ENCODE data around the gene TTLL8.

TTLL8 gene

DNA sequence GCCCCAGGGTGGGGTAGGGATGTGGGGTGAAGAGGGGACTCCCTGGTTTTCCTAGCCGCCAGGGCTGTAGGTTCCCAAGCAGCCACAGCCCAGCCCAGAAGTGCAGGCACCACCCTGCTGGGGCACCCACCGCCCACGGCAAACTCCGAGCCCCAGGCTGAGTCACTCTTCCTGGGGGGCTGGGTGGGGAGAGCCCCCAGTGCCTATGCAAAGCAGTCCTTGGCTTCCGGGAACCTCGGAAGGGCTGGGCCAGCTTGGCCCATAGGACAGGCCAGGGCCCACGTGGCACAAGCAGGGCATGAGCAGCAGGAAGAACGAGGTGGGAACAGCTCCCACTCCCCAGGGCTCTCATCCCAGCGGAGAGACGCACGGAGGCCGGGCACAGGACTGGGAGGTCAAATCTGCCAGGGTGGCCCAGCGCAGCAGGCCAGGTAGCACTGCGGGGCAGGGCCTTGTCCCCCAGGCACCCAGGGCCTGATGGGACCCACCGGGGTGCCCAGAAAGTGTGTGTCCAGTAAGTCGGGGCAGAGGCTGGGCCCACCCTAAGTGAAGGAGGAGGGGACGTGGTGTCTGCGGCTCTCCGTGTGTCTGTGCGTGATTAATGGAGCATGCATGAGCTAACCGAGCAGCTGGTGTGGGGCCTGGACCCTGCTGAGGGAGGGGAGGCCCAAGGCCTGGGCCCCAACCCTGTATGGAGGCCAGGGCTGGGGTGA lies 41.0 kb downstream of the TTLL8 start:
- DNase-seq (ENCODE audit: low read depth): no peak

DNA sequence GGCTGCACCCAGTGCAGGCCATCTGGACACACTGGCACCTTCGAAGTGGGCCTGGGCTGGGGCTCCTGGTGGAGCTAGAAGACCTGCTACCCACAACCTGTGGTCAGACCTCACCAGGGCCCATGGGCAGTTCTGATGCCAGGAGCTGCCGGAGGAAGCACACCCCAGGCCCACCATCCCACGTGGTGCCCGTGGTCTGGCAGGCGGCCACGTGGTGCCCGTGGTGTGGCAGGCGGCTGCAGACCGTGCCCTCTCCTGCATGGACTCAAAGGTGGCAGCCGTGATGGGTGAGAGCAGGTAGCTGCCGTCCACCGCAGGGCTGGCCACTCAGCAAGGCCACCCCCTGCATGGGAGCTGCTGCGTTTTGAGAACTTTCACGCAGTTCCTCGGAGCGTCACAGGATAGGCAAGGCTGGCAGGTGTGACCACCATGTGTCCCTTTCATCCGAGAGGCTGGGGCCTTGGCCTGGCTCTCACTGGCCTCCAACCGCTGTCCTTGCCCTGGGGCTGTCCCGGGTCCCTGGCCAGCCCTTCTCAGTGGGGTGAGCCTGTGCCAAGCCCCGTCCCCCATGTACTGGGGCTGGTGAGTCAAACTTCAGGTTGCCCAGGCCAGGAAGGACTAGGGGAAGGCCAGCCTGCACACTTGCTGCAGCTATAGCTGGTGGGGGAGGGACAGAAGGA lies 41.6 kb downstream of the TTLL8 start:
- no peak for DNase-seq (ENCODE audit: low read depth)

DNA sequence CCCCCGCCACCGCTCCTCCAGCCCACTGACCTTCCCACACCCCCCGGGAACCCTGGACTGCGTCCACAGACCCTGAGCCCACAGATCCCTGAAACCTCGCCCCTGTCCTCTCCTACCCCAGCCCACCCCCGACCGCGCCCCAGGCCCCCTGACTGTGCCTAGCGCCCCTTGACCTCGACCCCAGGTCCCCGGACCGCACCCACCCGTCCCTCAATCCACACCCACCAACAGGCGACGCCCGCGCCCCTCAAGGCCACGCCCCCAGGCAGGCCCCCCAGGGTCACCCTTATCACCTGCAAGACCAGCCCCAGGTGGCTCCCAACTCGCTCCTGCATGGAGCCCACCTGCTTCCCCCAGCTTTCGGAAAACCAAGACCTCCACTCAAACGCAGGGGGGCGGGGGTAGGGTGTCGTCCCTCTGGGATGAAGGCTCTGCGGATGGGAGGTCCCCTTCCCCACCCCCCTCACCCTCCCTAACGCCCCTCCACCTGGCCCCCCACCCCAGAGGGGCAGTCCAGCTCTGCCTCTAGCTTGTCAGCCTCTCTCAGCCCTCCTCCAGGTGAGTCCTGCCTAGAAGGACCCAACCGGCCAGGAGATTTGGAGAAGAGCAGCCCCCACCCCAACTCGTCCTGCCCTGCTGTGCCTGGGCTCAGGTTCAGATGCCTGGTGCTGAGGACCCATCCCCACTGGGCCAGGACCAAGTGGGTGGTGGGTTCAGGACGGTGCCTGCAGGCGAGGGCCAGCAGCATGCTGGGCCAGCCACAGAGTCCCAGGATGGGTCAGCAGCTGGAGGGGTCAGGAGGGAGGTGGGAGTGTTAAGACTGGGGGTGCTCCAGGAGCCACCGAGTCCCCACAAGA lies 42.4 kb downstream of the TTLL8 start:
- DNase-seq (ENCODE audit: low read depth): no peak

DNA sequence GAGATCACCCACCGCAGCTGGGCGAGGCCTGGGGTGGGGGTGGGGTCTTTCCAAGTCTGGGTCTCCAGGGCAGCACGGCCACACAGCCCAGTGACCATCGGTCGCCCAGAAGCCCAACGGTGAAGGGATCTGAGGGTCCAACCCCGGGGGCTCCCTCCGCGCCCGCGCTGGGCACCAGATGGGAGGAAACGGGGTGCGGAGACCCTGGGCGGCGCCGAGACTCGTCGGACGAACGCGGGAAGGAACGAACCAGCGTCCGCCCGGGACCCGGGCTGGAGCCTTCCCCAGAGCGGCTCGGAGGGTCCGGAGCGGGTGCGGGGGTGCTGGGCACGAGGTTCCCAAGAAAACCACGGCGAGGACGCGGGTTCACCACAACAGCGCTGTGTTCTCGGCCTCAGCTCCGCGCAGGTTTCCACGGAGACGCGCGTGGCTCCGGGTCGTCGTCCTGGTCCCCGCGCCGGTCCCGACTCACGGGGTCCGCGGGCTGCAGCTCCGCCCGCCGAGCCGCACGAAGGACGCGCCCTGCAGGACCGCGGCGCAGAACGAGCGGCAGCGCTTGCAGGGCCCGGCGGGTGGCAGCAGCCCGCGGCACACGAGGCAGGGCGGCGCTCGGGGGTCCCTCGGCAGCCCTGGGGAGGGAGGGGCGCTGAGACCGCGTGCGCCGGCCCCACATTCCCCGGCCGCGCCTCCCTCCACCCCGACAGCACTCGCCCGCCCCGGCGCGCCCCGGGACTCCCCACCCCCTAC lies 43.3 kb downstream of the TTLL8 start:
- no peak for DNase-seq (ENCODE audit: low read depth)

DNA sequence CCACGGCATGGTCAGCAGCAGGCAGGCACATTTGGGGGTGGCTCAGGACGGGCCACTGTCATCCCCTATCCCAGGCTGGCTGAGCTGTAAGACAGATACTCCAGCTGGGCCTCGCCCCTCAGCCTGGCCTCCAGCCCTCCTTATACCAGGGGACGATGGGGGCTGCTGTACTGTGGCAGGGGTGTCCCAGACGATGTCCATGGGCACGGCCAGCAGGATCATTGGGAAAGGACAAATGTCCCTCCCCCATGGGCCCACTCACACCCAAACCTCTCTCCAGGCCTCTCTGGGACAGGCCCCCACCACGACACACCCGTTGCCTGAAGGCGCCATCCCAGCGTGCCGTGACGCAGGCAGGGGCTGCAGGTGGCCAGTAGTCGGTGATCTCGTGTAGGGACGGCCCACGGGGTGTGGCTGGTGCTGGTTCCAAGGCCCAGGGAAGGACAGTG lies 44.0 kb downstream of the TTLL8 start:
- DNase-seq (ENCODE audit: low read depth): no peak

DNA sequence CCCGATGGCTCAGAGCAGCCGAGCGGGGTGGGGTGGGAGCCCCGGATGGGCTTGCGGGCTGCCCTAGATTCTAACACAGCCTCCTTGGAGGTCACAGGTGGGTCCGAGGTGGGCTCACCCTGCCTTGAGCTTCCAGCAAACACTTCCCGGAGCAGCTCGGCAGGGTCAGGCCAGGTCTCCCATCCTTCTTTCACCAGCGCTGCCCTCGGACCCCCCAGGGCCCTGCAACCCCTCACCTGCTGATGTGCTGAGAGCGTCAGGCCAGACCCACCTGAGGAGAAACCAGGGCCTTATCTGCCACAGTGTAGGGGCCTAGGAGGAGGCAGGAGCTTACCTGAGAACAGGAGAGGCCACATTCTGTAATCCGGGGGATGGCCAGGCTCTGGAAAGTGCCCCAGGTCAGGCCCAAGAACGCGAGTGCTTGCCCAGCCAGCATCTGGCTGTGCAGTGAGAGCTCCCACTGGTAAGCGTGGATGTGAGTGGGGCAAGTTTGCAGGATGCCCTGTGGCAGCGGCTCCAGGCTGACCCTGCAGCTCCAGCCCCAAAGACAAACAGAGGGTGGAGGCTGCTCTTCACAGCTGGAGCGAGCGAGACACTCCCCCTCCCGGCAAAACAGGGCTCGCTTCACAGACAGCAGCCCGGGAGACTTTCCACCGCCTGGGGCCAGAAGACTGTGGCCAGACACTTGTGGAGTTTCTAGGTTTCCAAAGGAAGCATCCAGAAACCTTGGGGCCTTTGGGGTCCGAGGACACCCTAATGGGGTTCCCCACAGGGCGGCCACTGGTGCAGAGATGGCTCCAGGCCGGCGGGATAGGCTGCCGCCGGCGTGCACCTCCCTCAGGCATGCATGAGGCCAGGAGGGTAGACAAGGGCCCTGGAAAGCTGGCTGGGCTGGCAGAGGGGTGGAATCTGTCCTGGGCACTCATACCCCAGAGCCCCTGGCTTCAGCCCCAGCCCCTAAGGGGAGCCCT lies 45.6 kb downstream of the TTLL8 start, which contains the start of gene IL17REL:
Gene IL17REL, minus strand, starts transcription at position 555 of the 971 bp plus-strand sequence. Its CDS starts 119 bp downstream, at position 436.
- DNase-seq (ENCODE audit: low read depth): no peak

DNA sequence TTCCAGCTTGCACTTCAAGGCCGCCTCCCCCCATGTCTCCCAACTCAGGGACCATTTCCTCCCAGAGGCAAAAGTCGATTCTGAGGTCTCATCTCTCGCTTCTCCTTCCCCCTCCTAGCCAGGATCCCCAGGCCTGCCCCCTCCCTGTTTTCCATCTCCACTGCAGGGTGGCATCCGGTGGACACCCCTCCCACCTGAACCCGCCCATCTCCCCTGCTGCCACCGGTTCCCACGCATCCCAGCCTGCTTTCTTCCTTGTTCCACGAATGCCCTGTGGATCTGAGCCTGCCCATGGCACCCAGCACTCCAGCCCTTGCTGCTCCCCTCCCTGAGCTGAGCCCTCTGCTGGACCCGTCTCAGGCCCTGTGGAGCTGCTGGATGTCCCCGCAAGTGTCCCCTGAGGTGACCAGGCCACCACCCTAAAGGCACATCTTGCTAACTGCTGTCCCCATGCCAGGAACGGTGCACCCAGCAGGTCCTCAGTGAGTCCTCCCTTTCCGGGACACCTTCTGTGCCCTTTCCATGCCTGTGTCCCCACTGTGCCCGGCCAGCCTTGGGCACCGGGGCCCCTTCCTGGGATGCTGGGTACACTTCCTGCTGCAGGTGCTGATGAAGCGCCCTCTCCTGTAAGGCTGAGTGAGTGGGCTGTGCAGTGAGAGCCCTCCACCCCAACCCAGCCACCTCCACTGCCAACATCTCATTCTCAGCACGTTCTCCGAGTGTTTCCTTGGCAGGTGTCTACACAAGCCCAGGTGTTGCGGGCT lies 46.5 kb downstream of the TTLL8 start:
- DNase-seq (ENCODE audit: low read depth): no peak

DNA sequence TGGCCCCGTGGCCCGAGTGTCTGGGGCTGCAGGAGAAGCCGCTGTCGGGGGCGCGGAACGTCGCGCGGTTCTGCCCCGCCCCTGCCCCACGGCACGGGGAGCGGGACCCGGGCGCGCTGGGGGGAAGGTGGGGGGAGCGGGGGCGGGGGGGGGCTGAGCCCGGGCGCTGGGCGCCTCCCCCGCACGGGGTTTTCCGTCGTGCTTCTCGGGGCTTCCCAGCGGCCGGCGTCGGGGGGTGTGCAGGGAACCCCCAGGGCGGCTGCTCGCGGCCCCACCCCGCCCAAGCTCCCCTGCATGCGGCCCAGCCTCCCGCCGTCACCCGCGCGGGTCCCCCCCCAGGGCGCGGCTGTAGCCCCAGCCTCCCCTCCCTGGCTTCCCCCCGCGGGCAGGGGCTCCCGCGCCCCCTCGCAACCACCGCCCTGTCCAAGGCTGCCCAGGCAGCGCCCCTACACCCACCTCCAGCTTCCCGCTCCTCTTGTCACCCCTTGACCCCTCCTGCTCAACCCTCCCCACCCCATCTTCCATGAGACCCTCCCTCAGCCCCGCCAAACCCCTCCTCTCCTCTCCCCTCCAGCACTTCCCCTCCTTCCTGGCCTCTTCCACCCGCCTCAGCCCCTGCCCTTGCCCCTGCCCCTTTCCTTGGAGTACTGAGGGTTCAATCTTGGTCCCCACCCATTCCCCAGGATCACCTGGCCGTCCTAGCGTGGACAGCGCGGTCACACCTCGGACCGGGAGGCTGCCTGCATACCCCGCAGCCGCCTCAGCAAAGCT lies 47.2 kb downstream of the TTLL8 start:
- DNase-seq (ENCODE audit: low read depth): peak; percentile 19

DNA sequence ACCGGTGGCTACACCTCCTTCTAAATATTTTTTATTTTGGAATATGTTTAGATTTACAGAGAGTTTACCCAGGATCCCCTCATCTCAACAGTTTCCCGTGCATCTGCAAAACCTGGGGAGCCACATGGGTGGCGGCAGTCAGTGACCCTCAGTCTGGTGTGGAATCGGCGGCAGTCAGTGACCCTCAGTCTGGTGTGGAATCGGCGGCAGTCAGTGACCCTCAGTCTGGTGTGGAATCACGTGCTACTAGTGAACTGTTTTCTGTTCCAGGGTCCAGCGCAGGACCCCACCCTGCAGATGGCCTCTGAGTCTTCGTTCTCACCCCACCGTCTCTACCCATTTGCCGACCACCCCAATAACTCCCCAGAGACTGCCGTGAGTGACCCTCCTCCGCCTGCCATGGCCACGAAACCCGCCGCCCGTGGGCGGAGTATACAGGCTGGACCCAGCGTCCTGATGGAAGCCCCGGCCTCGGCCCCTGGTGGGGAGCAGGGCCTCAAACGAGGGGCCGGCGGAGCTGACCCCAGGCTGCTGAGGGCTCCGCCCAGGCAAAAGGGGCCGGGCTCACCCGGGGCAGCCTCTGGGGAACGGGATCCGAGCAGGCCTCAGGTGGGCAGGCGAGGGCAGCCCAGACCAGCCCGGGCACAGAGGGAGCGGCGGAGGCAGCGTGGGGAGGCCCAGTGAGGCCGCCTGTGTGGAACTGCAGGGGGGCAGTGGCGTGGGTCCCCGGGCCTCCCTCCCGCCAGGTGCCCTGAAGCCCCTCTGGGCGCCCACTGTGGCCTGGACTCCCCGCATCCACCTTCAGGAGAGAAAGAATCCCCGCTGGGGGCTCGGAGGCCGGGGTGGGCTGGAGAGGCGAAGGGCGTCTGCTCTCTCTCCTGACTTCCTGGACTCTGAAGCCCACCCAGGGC lies 48.1 kb downstream of the TTLL8 start:
- no peak for DNase-seq (ENCODE audit: low read depth)

DNA sequence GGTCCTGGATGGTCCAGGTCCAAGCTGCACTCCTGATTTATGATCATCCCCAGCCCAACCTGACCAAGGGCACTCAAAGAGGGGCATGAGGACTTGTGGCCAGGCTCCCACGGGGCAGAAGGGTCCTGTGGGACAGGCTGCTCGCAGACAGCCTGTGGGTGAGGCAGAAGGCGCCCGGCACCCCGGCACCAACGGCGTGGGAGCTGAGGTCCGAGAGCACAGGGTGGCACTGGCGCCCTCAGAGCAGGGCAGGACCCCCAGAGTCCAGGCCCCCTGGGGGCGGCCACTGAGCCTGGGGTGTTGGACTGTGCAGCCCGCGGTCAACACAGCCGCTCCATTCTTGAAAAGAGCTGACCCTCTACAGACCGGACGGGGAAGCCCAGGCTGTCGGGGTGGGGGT lies 48.8 kb downstream of the TTLL8 start:
- DNase-seq (ENCODE audit: low read depth): no peak

DNA sequence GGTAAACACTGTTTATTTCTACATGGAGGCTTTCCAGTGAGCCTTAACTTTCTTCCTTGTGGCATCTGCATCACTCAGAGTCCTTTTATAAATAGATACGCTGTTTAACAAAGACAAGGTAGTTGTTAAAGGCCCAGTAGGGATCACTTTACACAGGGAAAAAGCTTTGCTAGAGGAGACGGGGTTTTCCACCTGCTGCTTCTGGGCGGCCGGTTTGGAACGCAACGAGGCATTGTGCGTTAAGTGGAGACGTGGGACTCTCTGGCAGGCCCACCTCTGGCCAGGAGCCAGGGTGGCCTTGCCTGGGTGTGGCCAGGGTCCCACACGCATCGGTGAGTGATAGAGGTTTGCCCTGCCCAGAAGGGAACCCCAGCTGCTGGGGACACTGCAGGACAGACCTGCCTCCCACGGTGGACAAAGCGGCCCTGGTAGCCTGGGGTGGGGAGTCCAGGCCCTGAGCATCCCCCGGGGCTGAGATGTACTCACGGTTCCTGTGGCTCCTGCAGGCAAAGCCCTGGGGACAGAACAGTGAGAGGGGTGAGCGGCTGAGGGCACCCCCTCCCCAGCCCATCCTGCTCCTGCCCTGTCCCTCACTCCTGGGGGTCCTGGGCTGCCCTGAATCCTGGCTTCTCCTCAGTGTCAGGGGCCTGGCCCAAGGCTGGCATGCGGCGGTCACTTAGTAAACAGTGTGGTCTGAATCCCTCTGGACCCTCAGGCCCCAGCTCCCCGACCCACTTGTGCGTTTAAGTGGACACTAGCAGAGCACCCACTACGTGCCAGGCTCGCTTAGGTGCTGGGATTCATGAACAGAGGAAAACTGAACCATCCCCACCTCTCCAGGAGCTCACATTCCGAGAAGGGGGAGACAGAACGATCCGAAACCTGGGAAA lies 49.7 kb downstream of the TTLL8 start:
- DNase-seq (ENCODE audit: low read depth): no peak

DNA sequence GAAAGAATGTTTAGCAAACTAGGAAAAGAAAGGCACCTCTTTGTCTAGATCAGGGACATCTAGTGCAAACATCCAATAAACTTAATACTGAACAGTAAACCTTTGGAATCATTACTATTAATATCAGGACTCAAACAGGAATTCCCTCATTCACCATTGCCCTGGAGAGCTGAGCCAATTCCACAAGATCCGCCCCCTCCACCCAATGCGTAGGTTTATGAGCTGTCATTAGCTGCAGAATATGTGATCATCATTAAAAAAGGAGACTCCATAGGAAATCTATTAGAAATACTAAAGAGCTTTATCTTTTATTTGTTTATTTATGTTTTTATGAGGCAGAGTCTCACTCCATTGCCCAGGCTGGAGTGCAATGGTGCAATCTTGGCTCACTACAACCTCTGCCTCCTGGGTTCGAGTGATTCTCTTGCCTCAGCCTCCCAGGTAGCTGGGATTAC lies 51.0 kb downstream of the TTLL8 start:
- no peak for DNase-seq (ENCODE audit: low read depth)

DNA sequence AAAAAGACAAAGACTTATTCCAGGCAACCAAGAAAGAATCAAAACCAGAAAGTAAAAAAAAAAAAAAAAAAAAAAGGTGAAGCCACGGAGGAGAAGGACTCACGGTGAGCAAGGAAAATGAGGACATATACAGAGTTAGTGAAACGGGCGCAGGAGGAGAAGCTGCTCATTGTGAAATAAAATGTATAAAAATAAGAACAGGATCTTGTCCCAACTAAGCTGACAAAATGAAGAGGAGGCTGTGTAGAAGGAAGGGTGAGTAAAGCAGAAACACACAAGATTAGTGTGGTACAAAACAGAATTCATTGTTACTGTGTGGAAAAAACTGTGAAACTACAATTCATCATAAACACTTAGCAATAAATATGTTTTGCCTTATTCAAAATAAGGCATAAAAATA lies 53.2 kb downstream of the TTLL8 start:
- DNase-seq (ENCODE audit: low read depth): no peak

DNA sequence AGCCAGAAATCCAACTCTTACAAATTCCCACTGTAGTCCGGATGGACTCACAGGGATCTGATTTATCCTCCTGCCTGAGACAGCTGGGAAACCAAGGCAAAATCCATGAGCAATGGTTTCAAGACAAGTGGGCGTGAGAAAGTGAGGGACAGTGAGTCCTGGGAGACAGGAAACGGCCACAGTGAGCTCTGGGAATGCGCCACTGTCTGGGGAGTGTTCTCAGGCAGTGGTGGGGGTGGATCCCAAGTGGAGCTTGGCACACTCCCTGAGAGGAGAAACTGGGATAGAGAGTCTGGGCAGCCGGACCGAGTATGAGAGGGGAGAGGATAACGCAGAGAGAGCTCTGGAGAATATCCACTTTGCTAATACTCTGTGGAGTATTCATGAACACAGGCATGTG lies 55.3 kb downstream of the TTLL8 start:
- DNase-seq (ENCODE audit: low read depth): no peak

DNA sequence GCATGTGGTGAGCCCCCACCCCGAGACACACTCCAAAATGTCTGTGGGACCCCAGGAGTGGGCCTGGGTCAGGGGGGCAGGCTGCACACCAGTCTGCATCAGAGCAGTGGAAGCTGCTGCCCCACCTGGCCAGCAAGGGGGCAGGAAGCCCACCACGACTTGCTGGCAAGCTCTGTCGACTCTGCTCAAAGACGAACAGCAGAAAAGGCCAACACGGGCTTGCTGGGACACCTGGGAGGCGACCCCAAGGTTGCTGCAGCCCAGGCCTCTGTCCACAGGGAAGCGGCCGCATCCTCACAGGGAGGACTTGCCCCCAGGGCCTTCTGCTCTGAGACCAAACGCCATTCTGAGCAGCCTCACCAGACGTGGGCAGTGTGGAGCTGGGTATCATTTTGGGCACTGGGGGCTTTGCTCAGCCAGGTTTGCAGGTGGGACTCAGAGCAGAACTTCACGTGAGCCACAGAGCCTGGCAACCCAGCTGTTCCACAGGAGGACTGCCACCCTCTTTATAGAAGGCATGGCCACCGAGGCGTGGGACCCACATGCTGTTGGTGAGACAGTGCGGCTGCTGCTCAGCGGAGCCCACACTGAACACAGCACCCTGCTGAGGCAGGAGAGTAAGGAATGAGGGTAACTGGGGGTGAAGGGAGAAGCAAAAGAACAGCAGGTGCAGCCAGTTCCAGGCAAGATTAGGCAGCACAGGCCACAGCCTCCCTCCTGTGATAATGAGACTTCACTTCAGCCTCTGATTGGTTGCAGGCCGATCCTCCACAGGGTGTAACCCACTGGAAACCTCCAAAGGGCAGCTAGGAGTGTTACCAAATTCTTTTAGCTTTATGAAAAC lies 56.5 kb downstream of the TTLL8 start:
- DNase-seq (ENCODE audit: low read depth): no peak

Measured in stimulated activated CD8-positive, alpha-beta memory T cell treated with anti-CD3 and anti-CD28 coated beads, Interleukin-15, amount 100 ng/mL, for 1 hour (primary cell).